ENCODE measurements around the gene SLC28A2.

- TF ChIP-seq SP1 (IDR thresholded peaks at IDR 0.05) (no peak), PKNOX1 (IDR thresholded peaks at IDR 0.05) (no peak), ELF4 (IDR thresholded peaks at IDR 0.05) (no peak), NFRKB (IDR thresholded peaks at IDR 0.05) (no peak), SUZ12 (IDR thresholded peaks at IDR 0.05) (no peak), ZNF384 (IDR thresholded peaks at IDR 0.05) (no peak), FOXM1 (IDR thresholded peaks at IDR 0.05; ENCODE audit: borderline replicate concordance) (no peak), TARDBP (IDR thresholded peaks at IDR 0.05) (no peak), CTBP1 (IDR thresholded peaks at IDR 0.05; ENCODE audit: borderline replicate concordance) (no peak)
Measured at GRCh38 chr15:45287390-45287956, 35.4 kb downstream of the SLC28A2 start.
